ENCODE data around the gene MYL3. TPM values are rescaled to one million over a fixed set of nuclear protein-coding genes. Genes with fewer than 3 reads are reported as not detected.

MYL3 gene
- total and polyA plus RNA-seq, 2 experiments from 2014 or later = not detected

GRCh38 chr3:46858456-46858855, 4.8 kb downstream of the MYL3 start:
- TF ChIP-seq POLR2AphosphoS5 (IDR thresholded peaks at IDR 0.05; ENCODE audit: low read depth) (no peak), ZNF114 (CRISPR knock-in tag; IDR thresholded peaks at IDR 0.05) (no peak), CTCF (conservative IDR thresholded peaks at IDR 0.05; ENCODE audit: low read depth in 2 of 2) (no peak)
- TF ChIP-seq, protein P1, sequence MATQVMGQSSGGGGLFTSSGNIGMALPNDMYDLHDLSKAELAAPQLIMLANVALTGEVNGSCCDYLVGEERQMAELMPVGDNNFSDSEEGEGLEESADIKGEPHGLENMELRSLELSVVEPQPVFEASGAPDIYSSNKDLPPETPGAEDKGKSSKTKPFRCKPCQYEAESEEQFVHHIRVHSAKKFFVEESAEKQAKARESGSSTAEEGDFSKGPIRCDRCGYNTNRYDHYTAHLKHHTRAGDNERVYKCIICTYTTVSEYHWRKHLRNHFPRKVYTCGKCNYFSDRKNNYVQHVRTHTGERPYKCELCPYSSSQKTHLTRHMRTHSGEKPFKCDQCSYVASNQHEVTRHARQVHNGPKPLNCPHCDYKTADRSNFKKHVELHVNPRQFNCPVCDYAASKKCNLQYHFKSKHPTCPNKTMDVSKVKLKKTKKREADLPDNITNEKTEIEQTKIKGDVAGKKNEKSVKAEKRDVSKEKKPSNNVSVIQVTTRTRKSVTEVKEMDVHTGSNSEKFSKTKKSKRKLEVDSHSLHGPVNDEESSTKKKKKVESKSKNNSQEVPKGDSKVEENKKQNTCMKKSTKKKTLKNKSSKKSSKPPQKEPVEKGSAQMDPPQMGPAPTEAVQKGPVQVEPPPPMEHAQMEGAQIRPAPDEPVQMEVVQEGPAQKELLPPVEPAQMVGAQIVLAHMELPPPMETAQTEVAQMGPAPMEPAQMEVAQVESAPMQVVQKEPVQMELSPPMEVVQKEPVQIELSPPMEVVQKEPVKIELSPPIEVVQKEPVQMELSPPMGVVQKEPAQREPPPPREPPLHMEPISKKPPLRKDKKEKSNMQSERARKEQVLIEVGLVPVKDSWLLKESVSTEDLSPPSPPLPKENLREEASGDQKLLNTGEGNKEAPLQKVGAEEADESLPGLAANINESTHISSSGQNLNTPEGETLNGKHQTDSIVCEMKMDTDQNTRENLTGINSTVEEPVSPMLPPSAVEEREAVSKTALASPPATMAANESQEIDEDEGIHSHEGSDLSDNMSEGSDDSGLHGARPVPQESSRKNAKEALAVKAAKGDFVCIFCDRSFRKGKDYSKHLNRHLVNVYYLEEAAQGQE (IDR thresholded peaks at IDR 0.05; ENCODE audit: unreplicated experiment) = no peak
- TF ChIP-seq, protein P2, sequence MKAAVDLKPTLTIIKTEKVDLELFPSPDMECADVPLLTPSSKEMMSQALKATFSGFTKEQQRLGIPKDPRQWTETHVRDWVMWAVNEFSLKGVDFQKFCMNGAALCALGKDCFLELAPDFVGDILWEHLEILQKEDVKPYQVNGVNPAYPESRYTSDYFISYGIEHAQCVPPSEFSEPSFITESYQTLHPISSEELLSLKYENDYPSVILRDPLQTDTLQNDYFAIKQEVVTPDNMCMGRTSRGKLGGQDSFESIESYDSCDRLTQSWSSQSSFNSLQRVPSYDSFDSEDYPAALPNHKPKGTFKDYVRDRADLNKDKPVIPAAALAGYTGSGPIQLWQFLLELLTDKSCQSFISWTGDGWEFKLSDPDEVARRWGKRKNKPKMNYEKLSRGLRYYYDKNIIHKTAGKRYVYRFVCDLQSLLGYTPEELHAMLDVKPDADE (IDR thresholded peaks at IDR 0.05) = no peak
- TF ChIP-seq, protein P3, sequence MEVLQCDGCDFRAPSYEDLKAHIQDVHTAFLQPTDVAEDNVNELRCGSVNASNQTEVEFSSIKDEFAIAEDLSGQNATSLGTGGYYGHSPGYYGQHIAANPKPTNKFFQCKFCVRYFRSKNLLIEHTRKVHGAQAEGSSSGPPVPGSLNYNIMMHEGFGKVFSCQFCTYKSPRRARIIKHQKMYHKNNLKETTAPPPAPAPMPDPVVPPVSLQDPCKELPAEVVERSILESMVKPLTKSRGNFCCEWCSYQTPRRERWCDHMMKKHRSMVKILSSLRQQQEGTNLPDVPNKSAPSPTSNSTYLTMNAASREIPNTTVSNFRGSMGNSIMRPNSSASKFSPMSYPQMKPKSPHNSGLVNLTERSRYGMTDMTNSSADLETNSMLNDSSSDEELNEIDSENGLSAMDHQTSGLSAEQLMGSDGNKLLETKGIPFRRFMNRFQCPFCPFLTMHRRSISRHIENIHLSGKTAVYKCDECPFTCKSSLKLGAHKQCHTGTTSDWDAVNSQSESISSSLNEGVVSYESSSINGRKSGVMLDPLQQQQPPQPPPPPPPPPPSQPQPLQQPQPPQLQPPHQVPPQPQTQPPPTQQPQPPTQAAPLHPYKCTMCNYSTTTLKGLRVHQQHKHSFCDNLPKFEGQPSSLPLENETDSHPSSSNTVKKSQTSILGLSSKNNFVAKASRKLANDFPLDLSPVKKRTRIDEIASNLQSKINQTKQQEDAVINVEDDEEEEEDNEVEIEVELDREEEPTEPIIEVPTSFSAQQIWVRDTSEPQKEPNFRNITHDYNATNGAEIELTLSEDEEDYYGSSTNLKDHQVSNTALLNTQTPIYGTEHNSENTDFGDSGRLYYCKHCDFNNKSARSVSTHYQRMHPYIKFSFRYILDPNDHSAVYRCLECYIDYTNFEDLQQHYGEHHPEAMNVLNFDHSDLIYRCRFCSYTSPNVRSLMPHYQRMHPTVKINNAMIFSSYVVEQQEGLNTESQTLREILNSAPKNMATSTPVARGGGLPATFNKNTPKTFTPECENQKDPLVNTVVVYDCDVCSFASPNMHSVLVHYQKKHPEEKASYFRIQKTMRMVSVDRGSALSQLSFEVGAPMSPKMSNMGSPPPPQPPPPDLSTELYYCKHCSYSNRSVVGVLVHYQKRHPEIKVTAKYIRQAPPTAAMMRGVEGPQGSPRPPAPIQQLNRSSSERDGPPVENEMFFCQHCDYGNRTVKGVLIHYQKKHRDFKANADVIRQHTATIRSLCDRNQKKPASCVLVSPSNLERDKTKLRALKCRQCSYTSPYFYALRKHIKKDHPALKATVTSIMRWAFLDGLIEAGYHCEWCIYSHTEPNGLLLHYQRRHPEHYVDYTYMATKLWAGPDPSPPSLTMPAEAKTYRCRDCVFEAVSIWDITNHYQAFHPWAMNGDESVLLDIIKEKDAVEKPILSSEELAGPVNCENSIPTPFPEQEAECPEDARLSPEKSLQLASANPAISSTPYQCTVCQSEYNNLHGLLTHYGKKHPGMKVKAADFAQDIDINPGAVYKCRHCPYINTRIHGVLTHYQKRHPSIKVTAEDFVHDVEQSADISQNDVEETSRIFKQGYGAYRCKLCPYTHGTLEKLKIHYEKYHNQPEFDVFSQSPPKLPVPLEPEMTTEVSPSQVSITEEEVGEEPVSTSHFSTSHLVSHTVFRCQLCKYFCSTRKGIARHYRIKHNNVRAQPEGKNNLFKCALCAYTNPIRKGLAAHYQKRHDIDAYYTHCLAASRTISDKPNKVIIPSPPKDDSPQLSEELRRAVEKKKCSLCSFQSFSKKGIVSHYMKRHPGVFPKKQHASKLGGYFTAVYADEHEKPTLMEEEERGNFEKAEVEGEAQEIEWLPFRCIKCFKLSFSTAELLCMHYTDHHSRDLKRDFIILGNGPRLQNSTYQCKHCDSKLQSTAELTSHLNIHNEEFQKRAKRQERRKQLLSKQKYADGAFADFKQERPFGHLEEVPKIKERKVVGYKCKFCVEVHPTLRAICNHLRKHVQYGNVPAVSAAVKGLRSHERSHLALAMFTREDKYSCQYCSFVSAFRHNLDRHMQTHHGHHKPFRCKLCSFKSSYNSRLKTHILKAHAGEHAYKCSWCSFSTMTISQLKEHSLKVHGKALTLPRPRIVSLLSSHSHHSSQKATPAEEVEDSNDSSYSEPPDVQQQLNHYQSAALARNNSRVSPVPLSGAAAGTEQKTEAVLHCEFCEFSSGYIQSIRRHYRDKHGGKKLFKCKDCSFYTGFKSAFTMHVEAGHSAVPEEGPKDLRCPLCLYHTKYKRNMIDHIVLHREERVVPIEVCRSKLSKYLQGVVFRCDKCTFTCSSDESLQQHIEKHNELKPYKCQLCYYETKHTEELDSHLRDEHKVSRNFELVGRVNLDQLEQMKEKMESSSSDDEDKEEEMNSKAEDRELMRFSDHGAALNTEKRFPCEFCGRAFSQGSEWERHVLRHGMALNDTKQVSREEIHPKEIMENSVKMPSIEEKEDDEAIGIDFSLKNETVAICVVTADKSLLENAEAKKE (CRISPR knock-in tag; IDR thresholded peaks at IDR 0.05) = no peak
- no peaks in the 10 kb centered on the region for H3K4me1 ChIP-seq (ENCODE audit: insufficient read depth)
- H2AFZ ChIP-seq = no peak overlapping the region
- H3K79me2 ChIP-seq (replicated peaks; ENCODE audit: insufficient read depth) = no peaks in the 10 kb centered on the region
- H4K20me1 ChIP-seq (replicated peaks; ENCODE audit: insufficient read depth) = no peaks in the 10 kb centered on the region
- H3K4me3 ChIP-seq = no peak overlapping the region
- no peak overlapping the region for H3K4me2 ChIP-seq
- Mint-ChIP-seq H3K4me1 (no peaks in the 10 kb centered on the region), H3K27ac (no peak overlapping the region), H3K27me3 (ENCODE audit: insufficient read depth, low read depth, poor library complexity) (peaks cover 20% of the 10 kb centered on the region), H3K36me3 (ENCODE audit: low read depth) (no peaks in the 10 kb centered on the region), H3K9me3 (no peaks in the 10 kb centered on the region), H3K4me3 (no peak overlapping the region)
- no peaks in the 10 kb centered on the region for H3K9me2 ChIP-seq (ENCODE audit: insufficient read depth)
- no peak overlapping the region for H3K27ac ChIP-seq (ENCODE audit: low read depth)
- no peaks in the 10 kb centered on the region for H3F3A ChIP-seq (replicated peaks; ENCODE audit: low read depth)
- H3K27me3 ChIP-seq (ENCODE audit: insufficient read depth) = no peaks in the 10 kb centered on the region
- no peak for ATAC-seq
- no peaks in the 10 kb centered on the region for H3K36me3 ChIP-seq (ENCODE audit: insufficient read depth)
- DNase-seq (ENCODE audit: low spot score) = no peak
